Loucy (cell line): Measurements from ENCODE around the gene AKNA.

Experiments used
- CTCF ChIP-seq: fragments of 200-600 bp; sonication (generic); conservative IDR thresholded peaks from 2 replicates; pipeline ENCODE4 v1.5.1; 2014; ENCODE audit warnings: mild to moderate bottlenecking, antibody characterized with exemption, low read length
- EZH2phosphoT487 ChIP-seq: fragments of 200-600 bp; IDR thresholded peaks from 2 replicates; pipeline ENCODE4 v1.6.1; 2018; ENCODE audit warnings: antibody characterized with exemption, mild to moderate bottlenecking, moderate library complexity, borderline replicate concordance

- TF ChIP-seq CTCF (no peak), EZH2phosphoT487 (no peak)
Measured at GRCh38 chr9:114296338-114296737, 91.4 kb downstream of the AKNA start.
